Measurements from ENCODE around the gene ARSJ.
"Not testable (repeated sequence)": the region's sequence is repeated elsewhere in the genome, so short reads cannot be mapped to it uniquely, and the experiment has no call there.

Gene ARSJ

DNA sequence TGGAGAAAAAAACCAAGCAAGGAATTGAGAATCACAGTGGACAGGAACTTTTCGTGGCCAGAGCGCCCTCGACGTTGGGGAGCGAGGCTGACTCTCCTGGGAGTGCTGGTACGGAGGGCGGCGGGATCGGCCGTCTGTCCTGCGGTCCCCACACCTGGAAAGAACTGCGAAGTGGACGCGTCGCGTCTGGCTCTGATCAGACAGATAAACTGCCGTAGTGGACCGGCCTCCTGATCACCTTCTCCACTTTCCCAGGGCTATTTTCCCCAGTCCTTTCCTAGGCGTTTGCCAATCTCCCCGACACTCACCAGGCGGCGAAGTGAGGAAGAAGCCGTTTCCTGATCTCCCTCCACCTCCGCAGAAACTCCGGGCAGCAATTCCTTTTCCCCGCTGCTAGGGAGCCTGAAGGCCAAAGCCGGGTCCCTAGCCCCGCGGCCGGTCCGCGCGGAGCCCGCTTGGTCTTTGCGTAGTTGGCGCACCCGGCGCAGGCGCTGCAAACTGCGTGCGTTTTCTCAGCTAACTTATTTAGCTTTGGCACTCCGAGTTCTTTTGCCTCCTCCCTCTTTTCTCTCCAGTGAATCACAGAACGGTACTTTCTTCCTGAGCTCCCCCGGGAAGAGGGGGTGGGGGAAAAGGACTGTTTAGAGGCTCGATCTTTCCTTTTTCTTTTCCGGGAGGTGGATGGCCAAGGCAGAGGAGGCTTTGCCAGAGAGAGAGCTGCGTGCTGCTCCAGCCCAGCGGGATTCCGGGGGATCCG lies at the start of gene ARSJ:
Gene ARSJ, minus strand, starts transcription at position 500 of the 757 bp plus-strand sequence. CDS start 813 bp downstream, outside the sequence.
- DNase-seq (ENCODE audit: low read depth in 2 of 2), result no peak

DNA sequence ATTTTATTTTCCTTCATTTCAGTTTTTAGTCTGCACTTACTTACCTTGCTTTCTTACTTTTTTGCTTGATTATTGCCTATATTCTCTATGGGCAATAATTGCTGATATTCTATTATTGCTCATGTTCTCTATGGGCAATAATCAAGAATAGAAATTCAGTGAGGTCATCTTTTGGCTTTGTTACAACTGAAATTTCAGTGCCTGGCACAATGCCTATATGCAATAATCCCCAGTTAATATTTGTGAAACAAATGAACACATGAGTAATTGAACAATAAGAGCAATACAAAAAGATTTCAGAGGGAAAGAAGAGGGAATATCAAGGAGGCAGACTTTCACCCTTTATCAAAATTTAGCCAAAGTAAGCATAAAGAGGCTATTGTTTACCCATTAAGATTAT lies 48.6 kb upstream of the ARSJ start:
- DNase-seq (ENCODE audit: low read depth in 2 of 2), result no peak

DNA sequence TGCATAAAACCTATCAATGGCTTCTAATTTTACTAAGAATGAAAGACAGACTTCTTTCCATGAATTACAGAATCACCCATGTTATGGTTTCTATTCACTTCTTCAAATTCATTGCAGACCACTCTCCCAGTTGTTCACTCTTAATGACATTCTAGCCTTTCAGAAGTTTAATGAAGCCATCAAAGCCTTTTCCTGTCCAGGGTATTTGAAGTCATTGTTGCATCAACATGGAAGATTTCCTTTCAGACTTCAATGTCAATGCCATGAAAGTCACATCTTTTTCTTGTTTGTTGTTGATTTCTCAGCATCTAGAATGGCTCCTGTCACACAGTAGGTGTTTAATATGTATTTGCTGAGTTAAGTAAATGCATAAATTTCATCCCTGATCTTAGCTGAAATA lies 48.1 kb upstream of the ARSJ start:
- DNase-seq (ENCODE audit: low read depth in 2 of 2), result no peak

DNA sequence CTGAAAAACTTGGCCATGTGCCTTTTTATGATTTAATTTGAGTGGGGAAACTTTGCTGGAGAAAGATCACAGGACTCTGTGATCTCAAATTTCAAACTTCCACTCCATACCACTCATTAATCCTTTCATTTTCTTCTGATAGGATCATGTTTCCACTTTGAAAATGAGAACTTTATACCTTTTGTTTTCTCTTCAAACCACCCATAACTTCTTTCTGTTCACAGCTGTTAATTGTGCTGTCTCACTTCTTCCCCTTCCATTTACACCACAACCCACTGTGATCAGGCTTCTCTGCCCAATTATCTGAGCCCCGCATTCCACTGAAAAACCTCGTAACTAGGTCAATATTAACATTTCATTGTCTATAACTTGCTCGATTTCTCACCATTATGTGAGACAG lies 47.0 kb upstream of the ARSJ start:
- no peak for DNase-seq (ENCODE audit: low read depth in 2 of 2)

DNA sequence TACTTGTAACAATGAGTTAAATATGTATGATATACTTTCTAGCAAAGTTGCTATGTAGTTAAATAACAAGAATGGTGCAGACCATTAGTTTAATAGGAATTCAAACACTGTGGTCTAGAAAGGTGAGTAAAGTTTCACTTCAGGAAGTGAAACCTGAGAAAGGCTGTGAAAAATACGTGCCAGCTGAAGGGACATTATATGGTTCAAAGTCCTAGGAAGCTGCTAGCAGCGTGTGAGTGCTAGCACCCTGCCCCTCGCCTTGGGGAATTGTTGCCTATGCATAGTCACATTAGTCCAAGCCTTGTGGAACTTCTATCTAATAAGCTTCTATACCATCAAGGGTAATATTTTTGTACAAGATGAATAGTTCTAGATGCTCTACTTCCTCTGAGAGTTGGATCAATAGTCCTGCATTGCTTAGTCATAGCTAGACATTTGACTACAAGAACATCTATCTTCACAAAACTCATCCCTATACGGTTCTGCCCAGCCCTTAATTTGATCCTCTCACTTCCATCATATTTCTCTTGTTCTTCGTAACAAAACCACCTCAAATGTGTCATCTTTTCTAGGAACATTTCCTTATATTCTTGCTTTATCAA lies 45.8 kb upstream of the ARSJ start:
- no peak for DNase-seq (ENCODE audit: low read depth in 2 of 2)

DNA sequence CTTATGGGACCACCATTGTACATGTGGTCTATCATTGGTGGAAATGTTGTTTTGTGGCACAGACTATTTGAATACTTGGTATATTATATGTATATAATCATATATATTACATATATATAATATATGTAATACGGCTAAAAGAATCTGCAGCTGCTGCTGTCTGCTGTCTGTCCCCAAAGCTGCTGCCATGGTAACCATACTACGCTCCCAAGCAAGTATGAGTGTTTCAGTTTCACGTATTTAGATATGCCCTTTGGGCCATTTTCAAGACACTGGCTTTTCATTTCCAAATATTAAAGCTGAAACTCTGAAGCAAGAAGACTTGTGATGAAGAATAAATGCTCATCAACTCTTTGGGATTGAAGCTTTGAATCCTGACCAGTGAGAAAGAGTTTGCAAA lies 42.0 kb upstream of the ARSJ start:
- no peak for DNase-seq (ENCODE audit: low read depth in 2 of 2)

DNA sequence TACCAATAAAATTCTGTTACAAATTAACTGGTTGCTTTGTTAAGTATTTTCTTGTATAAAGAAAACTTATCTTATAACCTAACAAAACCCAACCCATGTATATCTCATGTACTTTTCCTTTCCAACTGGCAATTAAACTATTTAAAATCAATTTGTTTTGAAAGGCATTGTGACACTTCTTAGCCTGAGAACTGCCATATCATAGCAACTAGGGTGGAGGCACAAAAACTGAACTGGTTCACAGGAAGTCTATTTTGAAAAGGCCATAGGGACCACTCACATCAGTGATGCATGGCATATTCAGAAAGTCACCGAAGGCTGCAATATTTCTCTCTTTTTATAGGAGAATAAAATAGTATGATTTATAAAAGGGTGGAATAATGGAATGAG lies 40.5 kb upstream of the ARSJ start:
- DNase-seq (ENCODE audit: low read depth in 2 of 2), result no peak

GRCh38 chr4:114019276-114019968 lies 40.0 kb upstream of the ARSJ start:
- DNase-seq (ENCODE audit: low read depth in 2 of 2), result no peak

GRCh38 chr4:114017120-114017917 lies 37.9 kb upstream of the ARSJ start:
- DNase-seq (ENCODE audit: low read depth in 2 of 2), result no peak

DNA sequence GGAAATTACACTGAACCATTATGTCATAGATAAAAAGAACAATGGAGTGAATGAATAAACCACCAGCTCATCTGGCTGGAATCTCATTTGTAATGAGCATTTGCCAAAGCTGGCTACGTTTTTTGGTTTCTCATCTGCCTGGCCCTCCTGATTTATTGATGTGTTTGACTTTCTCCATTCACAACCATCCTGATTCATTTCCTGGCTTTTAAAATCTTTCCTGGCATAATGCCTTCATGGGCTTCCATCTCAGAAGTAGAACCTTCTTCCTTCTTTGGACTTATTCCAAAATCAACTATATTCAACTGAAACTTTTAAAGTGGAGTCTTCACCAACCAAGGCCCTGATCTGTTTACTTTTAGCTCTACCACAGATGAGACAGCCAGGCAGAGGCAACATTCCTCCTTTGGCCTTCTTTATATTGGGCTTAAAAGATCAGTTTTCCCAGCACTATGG lies 36.0 kb upstream of the ARSJ start:
- no peak for DNase-seq (ENCODE audit: low read depth in 2 of 2)

- not testable (repeated sequence) for DNase-seq (ENCODE audit: low read depth in 2 of 2)
These were observed 33.8 kb upstream of the ARSJ start for GRCh38 chr4:114013201-114013600.

DNA sequence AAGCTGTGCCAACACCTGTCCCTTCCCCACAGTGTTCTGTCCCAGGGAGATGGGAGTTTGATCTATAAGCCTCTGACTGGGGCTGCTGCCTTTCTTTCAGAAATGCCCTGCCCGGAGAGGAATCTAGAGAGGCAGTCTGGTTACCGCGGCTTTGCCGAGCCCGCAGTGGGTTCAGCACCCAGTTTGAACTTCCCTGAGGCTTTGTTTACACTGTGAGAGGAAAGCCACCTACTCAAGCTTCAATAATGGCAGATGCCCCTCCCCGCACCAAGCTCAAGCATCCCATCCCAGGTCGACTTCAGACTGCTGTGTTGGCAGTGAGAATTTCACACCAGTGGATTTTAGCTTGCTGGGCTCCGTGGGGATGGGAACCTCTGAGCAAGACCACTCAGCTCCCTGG lies 33.3 kb upstream of the ARSJ start:
- DNase-seq (ENCODE audit: low read depth in 2 of 2), result no peak

DNA sequence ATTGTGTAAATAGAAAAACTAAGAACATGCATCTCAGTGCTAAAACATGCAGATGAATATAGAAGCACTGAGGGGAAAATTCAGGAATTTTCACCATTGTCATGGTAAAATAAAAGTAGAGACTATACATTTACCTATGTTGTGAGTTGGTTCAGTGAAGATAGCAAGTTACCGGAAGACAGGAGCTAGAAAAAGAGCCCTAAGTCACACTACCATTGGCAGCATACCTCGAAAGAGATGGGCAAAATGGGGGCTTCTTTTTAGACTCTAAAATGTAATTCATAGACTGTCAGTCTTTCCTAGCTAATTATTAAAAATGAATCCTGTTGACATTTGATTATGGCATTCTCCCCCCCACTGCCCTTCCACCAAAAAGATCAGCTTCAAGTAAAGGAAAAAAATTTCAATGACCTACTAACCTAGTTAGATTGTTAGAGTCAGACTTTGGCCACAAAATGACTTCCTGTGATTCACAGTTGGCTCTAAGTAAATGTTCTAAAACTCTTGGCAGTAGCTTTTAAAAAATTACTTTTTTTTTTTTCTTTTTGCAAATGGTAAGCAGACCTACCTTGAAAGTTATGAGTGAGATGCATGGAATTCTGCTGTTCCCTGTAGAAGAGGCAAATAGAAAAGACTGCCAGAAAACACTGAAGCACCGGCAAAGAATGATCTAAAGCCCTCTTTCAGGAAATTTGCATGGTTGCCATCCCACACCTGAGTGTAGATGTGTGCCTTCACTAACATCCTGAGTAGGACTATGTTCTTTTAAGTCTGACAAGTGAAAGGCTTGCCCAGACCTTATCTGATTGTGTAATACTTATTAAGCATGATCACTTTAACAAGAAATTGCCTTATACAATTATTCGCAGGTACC lies 26.4 kb upstream of the ARSJ start:
- no peak for DNase-seq (ENCODE audit: low read depth in 2 of 2)

DNA sequence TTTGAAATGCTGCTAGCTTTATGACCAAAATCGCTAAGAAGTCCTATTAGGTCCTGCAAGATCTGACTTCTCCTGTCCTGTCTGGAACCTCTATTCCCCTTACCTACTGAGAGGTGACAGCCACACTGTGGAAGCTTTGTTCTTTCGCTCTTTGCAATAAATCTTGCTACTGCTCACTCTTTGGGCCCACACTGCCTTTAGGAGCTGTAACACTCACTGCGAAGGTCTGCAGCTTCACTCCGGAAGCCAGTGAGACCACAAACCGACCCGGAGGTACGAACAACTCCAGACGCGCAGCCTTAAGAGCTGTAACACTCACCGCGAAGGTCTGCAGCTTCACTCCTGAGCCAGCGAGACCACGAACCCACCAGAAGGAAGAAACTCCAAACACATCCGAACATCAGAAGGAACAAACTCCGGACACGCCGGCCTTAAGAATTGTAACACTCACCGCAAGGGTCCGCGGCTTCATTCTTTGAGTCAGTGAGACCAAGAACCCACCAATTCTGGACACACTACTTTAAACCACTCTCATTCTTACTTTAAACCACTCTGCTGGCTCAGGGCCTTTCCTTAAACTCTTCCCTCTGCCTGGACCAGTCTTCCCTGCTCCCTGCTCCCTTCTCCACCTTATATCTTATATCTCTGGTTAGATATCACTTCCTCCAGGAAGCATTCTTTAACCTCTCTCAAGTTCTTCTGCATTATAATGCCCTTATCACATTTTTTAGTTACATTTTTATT lies 25.2 kb upstream of the ARSJ start:
- not testable (repeated sequence) for DNase-seq (ENCODE audit: low read depth in 2 of 2)

- DNase-seq (ENCODE audit: low read depth in 2 of 2), result no peak
These were observed 19.1 kb upstream of the ARSJ start for GRCh38 chr4:113998531-113998930.

- DNase-seq (ENCODE audit: low read depth in 2 of 2), result no peak
These were observed 18.6 kb upstream of the ARSJ start for GRCh38 chr4:113998079-113998478.

GRCh38 chr4:113997206-113997605 lies 17.8 kb upstream of the ARSJ start:
- DNase-seq (ENCODE audit: low read depth in 2 of 2), result no peak

GRCh38 chr4:113996599-113997177 lies 17.2 kb upstream of the ARSJ start:
- no peak for DNase-seq (ENCODE audit: low read depth in 2 of 2)

DNA sequence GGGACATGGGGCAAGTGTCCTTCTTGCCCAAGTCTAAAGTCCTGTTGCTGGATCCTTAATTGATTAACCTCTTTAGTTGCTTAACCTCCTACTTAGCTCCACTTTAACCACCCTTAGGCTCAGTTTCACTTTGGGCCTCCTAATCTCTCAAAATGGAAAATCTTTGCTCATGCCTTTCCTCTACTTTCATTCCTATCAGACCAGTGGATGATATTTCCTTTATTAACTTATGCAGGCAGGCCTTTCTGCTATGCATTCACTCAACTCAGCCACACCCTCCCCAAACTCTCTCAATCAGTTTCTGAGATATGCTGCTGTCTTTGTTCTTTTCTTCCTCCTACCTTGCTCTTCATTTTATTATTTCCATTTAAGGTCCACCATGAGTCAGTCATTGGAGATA lies 14.4 kb upstream of the ARSJ start:
- DNase-seq (ENCODE audit: low read depth in 2 of 2), result no peak

- no peak for DNase-seq (ENCODE audit: low read depth in 2 of 2)
These were observed 11.4 kb upstream of the ARSJ start for GRCh38 chr4:113990886-113991285.
